ENCODE measurements around the gene KYNU. TPM values are rescaled to one million over a fixed set of nuclear protein-coding genes. Genes with fewer than 3 reads are reported as not detected.

The KYNU gene
- total and polyA plus RNA-seq, 11 donors: 0.38 to 14.0 (median 0.77) TPM

DNA sequence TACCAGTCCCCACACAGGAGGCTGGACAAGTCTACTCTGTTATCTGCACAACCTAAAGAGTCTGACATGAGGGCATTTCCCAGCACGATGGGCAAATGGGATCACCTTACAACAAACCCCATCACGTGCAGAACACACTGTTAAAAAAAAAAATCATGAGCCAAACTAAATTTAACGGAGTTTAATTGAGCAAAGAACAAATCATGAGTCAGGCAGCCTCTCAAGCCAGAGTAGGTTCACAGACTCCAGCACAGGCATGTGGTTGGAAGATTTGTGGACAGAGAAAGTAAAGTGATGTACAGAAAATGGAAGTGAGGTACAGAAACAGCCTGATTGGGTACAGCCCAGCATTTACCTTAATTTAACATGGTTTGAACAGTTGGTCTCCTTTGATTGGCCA lies 59.9 kb downstream of the KYNU start:
- WGBS, 4 donors: 59 to 73% (median 72%) methylated on average over 3 of the region's 3 CpGs
- no peak overlapping the region for H3K27ac ChIP-seq
- no peak for DNase-seq
- intact Hi-C loops (cut with DNase I): no loop called here
- H3K36me3 ChIP-seq: no peaks in the 10 kb centered on the region
- no peak for ATAC-seq
- H3K9me3 ChIP-seq: no peaks in the 10 kb centered on the region
- TF ChIP-seq, protein P1, sequence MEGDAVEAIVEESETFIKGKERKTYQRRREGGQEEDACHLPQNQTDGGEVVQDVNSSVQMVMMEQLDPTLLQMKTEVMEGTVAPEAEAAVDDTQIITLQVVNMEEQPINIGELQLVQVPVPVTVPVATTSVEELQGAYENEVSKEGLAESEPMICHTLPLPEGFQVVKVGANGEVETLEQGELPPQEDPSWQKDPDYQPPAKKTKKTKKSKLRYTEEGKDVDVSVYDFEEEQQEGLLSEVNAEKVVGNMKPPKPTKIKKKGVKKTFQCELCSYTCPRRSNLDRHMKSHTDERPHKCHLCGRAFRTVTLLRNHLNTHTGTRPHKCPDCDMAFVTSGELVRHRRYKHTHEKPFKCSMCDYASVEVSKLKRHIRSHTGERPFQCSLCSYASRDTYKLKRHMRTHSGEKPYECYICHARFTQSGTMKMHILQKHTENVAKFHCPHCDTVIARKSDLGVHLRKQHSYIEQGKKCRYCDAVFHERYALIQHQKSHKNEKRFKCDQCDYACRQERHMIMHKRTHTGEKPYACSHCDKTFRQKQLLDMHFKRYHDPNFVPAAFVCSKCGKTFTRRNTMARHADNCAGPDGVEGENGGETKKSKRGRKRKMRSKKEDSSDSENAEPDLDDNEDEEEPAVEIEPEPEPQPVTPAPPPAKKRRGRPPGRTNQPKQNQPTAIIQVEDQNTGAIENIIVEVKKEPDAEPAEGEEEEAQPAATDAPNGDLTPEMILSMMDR (IDR thresholded peaks at IDR 0.05): no peak
- TF ChIP-seq POLR2A (IDR thresholded peaks at IDR 0.05): no peak
- H3K27me3 ChIP-seq: no peaks in the 10 kb centered on the region
- H3K4me3 ChIP-seq: no peak overlapping the region
- H3K4me1 ChIP-seq: no peaks in the 10 kb centered on the region

DNA sequence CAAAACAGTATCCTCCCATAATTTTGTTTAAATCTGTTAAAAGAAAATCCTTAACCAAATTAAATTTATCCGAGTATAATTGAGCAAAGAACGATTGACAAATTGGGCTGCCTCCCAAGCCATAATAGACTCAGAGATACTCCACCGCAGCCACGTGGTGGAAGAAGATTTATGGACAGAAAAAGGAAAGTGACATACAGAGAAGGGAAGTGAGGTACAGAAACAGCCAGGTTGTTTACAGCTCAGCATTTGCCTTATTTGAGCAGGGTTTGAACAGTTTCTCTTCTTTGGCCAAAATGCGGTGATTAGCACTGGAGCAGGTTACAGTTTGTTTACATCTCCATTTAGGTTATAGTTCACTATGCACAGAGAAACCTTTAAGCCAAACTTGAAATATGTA lies 60.8 kb downstream of the KYNU start:
- no peaks in the 10 kb centered on the region for H3K4me1 ChIP-seq
- no peaks in the 10 kb centered on the region for H3K27me3 ChIP-seq
- no peak overlapping the region for H3K4me3 ChIP-seq
- no peaks in the 10 kb centered on the region for H3K9me3 ChIP-seq
- intact Hi-C loops (cut with DNase I): no loop called here
- H3K27ac ChIP-seq: no peak overlapping the region
- ATAC-seq (no peak), DNase-seq (no peak)
- whole genome bisulfite sequencing, 4 donors: 76 to 85% (median 81%) methylated on average over 5 of the region's 5 CpGs
- TF ChIP-seq POLR2A (IDR thresholded peaks at IDR 0.05): no peak
- TF ChIP-seq, protein P1 (IDR thresholded peaks at IDR 0.05): no peak
- no peaks in the 10 kb centered on the region for H3K36me3 ChIP-seq

DNA sequence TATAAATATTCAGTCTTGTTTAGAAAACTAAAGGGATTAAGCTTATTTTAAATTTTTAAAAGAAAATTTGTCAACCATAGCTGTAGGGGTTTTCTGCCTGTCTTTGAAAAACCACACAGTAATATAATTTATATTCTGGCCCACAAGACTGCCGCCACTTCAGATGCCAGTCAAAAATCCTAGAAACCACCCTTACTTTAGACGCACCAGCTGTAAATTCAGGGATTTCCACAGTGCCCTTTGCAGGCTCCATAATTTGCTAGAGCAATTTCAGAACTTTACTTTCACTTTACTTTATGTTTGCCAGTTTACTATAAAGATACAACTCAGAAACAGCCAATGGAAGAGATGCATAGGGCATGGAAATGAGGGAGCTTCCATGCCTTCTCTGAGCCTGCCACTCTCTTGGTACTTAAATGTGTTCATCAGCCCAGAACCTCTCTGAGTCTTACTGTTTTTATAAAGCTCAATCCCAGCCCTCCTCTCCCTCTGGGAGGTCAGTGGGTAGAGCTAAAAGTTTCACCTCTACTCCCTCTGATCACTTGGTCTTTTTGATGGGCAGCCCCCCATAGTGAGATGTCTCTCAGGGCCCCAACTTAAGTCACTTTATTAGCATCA lies 63.3 kb downstream of the KYNU start:
- Histone ChIP-seq H3K36me3 (no peaks in the 10 kb centered on the region), H3K27me3 (no peaks in the 10 kb centered on the region), H3K4me1 (no peaks in the 10 kb centered on the region), H3K4me3 (no peak overlapping the region), H3K27ac (no peak overlapping the region), H3K9me3 (no peaks in the 10 kb centered on the region)
- DNase-seq: no peak
- no peak for ATAC-seq
- TF ChIP-seq, protein P1 (IDR thresholded peaks at IDR 0.05): no peak
- TF ChIP-seq POLR2A (IDR thresholded peaks at IDR 0.05): no peak
- intact Hi-C loops (cut with DNase I): no loop called here
- WGBS, 4 donors: 81 to 87% (median 83%) methylated on average over 2 of the region's 2 CpGs

DNA sequence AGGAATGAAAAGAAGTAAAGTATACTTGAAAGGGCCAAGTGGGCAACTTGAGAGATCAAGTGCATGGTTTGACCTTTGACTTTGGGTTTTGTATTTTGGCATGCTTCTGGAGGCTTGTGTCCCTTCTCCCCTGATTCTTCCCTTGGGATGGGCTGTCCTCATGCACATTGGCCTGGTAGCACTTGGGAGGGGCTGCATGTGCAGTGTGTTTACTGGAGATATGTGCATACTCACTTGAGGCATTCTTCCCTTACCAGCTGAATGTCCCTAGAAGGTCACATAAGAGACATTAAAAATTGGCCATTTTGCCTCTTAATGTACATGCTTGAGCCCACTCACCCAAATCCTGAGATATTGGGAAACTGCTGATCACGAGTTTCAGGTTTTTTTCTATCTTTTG lies 65.2 kb downstream of the KYNU start:
- no peak overlapping the region for H3K4me3 ChIP-seq
- H3K9me3 ChIP-seq: no peaks in the 10 kb centered on the region
- H3K27me3 ChIP-seq: no peaks in the 10 kb centered on the region
- no peaks in the 10 kb centered on the region for H3K36me3 ChIP-seq
- DNase-seq: no peak
- TF ChIP-seq, protein P1 (IDR thresholded peaks at IDR 0.05): no peak
- no peak for TF ChIP-seq POLR2A (IDR thresholded peaks at IDR 0.05)
- no peak for ATAC-seq
- intact Hi-C loops (cut with DNase I): no loop called here
- no peaks in the 10 kb centered on the region for H3K4me1 ChIP-seq
- no peak overlapping the region for H3K27ac ChIP-seq
- WGBS, 4 donors: 64 to 83% (median 80%) methylated on average over 1 of the region's 1 CpG
